Loucy (cell line): Measurements from ENCODE around the gene XRCC4.

Experiments
- H2AFZ ChIP-seq: fragments of 200-600 bp; sonication (generic); 2 replicates; pipeline ENCODE4 v1.6.0; 2016; ENCODE audit warnings: antibody characterized with exemption, mild to moderate bottlenecking, low read length, moderate library complexity
- H3F3A ChIP-seq: fragments of 200-600 bp; 2 replicates; pipeline ENCODE4 v1.6.0; 2016; ENCODE audit warnings: antibody characterized with exemption, low read depth, mild to moderate bottlenecking
- H3K27me3 ChIP-seq: fragments of 200-600 bp; sonication (generic); 2 replicates; pipeline ENCODE4 v1.6.1; 2014; ENCODE audit warnings: low read length, mild to moderate bottlenecking; ENCODE audit not compliant: insufficient read depth, poor library complexity, severe bottlenecking
- H3K36me3 ChIP-seq: fragments of 200-600 bp; sonication (generic); 2 replicates; pipeline ENCODE4 v1.6.1; 2016; ENCODE audit warnings: low read length; ENCODE audit not compliant: insufficient read depth
- H3K4me1 ChIP-seq: fragments of 200-600 bp; sonication (generic); 2 replicates; pipeline ENCODE4 v1.5.1; 2014; ENCODE audit warnings: low read length, mild to moderate bottlenecking; ENCODE audit not compliant: insufficient read depth, poor library complexity, severe bottlenecking
- H3K4me2 ChIP-seq: fragments of 200-600 bp; sonication (generic); 2 replicates; pipeline ENCODE4 v1.6.0; 2014; ENCODE audit warnings: antibody characterized with exemption, low read length, low read depth, mild to moderate bottlenecking; ENCODE audit not compliant: poor library complexity, severe bottlenecking
- H3K4me3 ChIP-seq: fragments of 200-600 bp; sonication (generic); 2 replicates; pipeline ENCODE4 v1.5.1; 2014; ENCODE audit warnings: low read length, mild to moderate bottlenecking, mixed read lengths; ENCODE audit not compliant: poor library complexity, severe bottlenecking
- H3K79me2 ChIP-seq: fragments of 200-600 bp; sonication (generic); 2 replicates; pipeline ENCODE4 v1.6.1; 2014; ENCODE audit warnings: low read length; ENCODE audit not compliant: insufficient read depth
- H3K9ac ChIP-seq: fragments of 200-600 bp; sonication (generic); 2 replicates; pipeline ENCODE4 v1.6.0; 2014; ENCODE audit warnings: mild to moderate bottlenecking, low read depth, low read length, moderate library complexity; ENCODE audit not compliant: poor library complexity, severe bottlenecking
- H3K9me2 ChIP-seq: fragments of 200-600 bp; sonication (generic); replicated peaks from 2 replicates; pipeline ENCODE4 v1.6.1; 2016; ENCODE audit warnings: low read depth, low read length, mixed read lengths
- H3K9me3 ChIP-seq: fragments of 200-600 bp; sonication (generic); 2 replicates; pipeline ENCODE4 v1.6.1; 2014; ENCODE audit warnings: mild to moderate bottlenecking, antibody characterized with exemption, low read length, low read depth; ENCODE audit not compliant: insufficient read depth
- H4K20me1 ChIP-seq: fragments of 200-600 bp; sonication (generic); 2 replicates; pipeline ENCODE4 v1.6.0; 2014; ENCODE audit warnings: antibody characterized with exemption, low read length, mild to moderate bottlenecking; ENCODE audit not compliant: insufficient read depth, poor library complexity, severe bottlenecking
- CTCF ChIP-seq: fragments of 200-600 bp; sonication (generic); conservative IDR thresholded peaks from 2 replicates; pipeline ENCODE4 v1.5.1; 2014; ENCODE audit warnings: mild to moderate bottlenecking, antibody characterized with exemption, low read length
- EZH2phosphoT487 ChIP-seq: fragments of 200-600 bp; IDR thresholded peaks from 2 replicates; pipeline ENCODE4 v1.6.1; 2018; ENCODE audit warnings: antibody characterized with exemption, mild to moderate bottlenecking, moderate library complexity, borderline replicate concordance

The XRCC4 gene

GRCh38 chr5:83099445-83099844 is 22.1 kb downstream of the XRCC4 start:
- H3K27me3 ChIP-seq, result no peaks in the 10 kb centered on the region
- H3K4me1 ChIP-seq, result peaks cover 11% of the 10 kb centered on the region
- H3K4me2 ChIP-seq, result no peak overlapping the region
- H3F3A ChIP-seq, result no peaks in the 10 kb centered on the region
- H3K9me3 ChIP-seq, result no peaks in the 10 kb centered on the region
- no peaks in the 10 kb centered on the region for H3K36me3 ChIP-seq
- TF ChIP-seq CTCF (no peak), EZH2phosphoT487 (no peak)
- no peaks in the 10 kb centered on the region for H3K9me2 ChIP-seq
- H3K79me2 ChIP-seq, result peaks cover 5% of the 10 kb centered on the region; the same call in 1 of the 2 replicates
- H2AFZ ChIP-seq, result no peak overlapping the region
- no peaks in the 10 kb centered on the region for H4K20me1 ChIP-seq
- H3K4me3 ChIP-seq, result no peak overlapping the region
- H3K9ac ChIP-seq, result no peak overlapping the region

GRCh38 chr5:83101514-83101913 is 24.2 kb downstream of the XRCC4 start:
- Histone ChIP-seq H3K27me3 (no peaks in the 10 kb centered on the region), H3F3A (no peaks in the 10 kb centered on the region), H2AFZ (no peak overlapping the region), H3K9me3 (no peaks in the 10 kb centered on the region), H4K20me1 (no peaks in the 10 kb centered on the region), H3K4me2 (no peak overlapping the region), H3K79me2 (no peaks in the 10 kb centered on the region), H3K9ac (no peak overlapping the region), H3K9me2 (no peaks in the 10 kb centered on the region), H3K36me3 (no peaks in the 10 kb centered on the region), H3K4me1 (peaks cover 11% of the 10 kb centered on the region), H3K4me3 (no peak overlapping the region)
- TF ChIP-seq CTCF, result no peak
- no peak for TF ChIP-seq EZH2phosphoT487

- H2AFZ ChIP-seq, result no peak overlapping the region
- peaks cover 11% of the 10 kb centered on the region for H3K4me1 ChIP-seq
- H4K20me1 ChIP-seq, result no peaks in the 10 kb centered on the region
- no peaks in the 10 kb centered on the region for H3K27me3 ChIP-seq
- H3K4me2 ChIP-seq, result no peak overlapping the region
- H3K79me2 ChIP-seq, result no peaks in the 10 kb centered on the region
- no peaks in the 10 kb centered on the region for H3F3A ChIP-seq
- H3K9me2 ChIP-seq, result no peaks in the 10 kb centered on the region
- no peak overlapping the region for H3K9ac ChIP-seq
- TF ChIP-seq CTCF (no peak), EZH2phosphoT487 (no peak)
- no peaks in the 10 kb centered on the region for H3K9me3 ChIP-seq
- H3K36me3 ChIP-seq, result no peaks in the 10 kb centered on the region
- H3K4me3 ChIP-seq, result no peak overlapping the region
These were observed 25.1 kb downstream of the XRCC4 start for GRCh38 chr5:83102364-83102980.
